ENCODE data around the gene LNX2.
A peak's percentile ranks its signal among the peaks of the same experiment; 100 is the strongest.
"Not testable (repeated sequence)": the region's sequence is repeated elsewhere in the genome, so short reads cannot be mapped to it uniquely, and the experiment has no call there.

LNX2 gene

DNA sequence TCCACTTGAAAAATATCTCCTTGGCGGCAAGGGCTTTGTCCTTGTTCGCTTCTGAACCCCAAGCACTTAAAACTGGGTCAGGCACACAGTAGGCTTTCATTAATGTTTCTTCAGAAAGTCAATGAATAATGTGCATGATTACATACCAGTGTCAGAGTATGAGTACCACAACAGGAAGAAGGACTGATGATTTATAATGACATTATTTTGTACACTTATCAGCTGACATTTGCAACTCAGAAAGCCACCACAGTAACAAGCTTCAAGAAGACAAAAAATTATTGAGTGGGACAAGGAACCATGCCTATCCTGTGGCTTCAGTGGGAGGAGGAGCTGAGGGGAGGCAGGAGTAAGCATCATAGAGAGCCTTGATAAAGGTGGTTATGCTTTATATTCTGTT is 11.3 kb upstream of the LNX2 start:
- TF ChIP-seq, protein P1, sequence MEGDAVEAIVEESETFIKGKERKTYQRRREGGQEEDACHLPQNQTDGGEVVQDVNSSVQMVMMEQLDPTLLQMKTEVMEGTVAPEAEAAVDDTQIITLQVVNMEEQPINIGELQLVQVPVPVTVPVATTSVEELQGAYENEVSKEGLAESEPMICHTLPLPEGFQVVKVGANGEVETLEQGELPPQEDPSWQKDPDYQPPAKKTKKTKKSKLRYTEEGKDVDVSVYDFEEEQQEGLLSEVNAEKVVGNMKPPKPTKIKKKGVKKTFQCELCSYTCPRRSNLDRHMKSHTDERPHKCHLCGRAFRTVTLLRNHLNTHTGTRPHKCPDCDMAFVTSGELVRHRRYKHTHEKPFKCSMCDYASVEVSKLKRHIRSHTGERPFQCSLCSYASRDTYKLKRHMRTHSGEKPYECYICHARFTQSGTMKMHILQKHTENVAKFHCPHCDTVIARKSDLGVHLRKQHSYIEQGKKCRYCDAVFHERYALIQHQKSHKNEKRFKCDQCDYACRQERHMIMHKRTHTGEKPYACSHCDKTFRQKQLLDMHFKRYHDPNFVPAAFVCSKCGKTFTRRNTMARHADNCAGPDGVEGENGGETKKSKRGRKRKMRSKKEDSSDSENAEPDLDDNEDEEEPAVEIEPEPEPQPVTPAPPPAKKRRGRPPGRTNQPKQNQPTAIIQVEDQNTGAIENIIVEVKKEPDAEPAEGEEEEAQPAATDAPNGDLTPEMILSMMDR (conservative IDR thresholded peaks at IDR 0.05; ENCODE audit: low read length) = no peak
- H3K4me3 ChIP-seq (ENCODE audit: low read length) = no peak overlapping the region
- DNase-seq (ENCODE audit: low read depth) = no peak

DNA sequence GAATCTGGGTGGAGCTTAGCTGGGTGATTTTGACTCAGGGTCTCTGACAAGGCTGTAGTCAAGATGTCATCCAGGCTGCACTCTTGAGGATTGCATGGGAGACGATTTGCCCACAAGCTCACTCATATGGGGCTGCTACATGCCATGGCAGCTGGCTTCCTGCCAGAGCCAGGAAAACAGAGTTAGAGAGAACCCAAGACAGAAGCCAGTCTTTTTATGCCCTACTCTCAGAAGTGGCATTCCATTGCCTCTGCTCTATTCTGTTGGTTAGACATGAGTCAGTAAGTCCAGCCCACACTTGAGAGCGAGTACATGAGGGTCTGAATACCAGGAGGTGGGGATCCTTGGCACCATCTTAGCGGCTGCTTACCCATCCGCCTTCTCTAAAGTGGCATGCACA is 10.8 kb upstream of the LNX2 start:
- H3K4me3 ChIP-seq (ENCODE audit: low read length) = no peak overlapping the region
- no peak for DNase-seq (ENCODE audit: low read depth)
- TF ChIP-seq, protein P1 (conservative IDR thresholded peaks at IDR 0.05; ENCODE audit: low read length) = no peak

DNA sequence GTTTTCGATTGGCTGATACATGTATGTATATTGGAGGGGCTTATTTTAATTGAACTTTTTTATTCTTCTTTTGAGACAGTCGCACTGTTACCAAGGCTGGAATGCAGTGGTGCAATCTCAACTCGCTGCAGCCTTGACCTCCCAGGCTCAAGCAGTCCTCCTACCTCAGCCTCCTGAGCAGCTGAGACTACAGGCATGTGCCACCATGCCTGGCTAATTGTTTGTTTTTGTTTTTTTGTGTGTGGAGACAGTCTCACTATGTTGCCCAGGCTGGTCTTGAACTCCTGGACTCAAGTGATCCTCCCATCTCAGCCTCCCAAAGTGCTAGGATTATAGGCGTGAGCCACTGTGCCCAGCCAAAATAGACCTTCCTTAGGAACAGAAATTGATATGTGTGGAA is 8.4 kb upstream of the LNX2 start:
- H3K4me3 ChIP-seq (ENCODE audit: low read length); DNase-seq (ENCODE audit: low read depth): not testable (repeated sequence)

DNA sequence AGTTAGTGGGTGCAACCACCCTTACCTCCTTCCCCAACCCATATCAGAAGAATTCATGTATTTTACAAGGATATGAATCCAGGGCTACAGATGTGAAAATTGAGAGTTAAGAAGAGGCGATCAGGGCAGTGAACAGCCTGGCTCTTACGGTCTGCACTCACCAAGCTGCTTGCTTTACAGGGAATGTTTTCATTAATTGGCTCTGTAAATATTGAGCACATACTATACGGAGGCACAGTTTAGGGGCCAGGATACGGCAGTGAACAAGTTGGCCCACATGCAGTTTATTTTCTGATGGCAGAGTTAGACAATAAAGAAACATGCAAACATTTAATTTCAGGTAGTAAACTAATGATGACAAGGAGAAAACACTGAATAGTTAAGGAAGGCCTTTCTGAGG is 7.8 kb upstream of the LNX2 start:
- no peak for DNase-seq (ENCODE audit: low read depth)
- TF ChIP-seq, protein P1 (conservative IDR thresholded peaks at IDR 0.05; ENCODE audit: low read length) = no peak
- no peak overlapping the region for H3K4me3 ChIP-seq (ENCODE audit: low read length)

DNA sequence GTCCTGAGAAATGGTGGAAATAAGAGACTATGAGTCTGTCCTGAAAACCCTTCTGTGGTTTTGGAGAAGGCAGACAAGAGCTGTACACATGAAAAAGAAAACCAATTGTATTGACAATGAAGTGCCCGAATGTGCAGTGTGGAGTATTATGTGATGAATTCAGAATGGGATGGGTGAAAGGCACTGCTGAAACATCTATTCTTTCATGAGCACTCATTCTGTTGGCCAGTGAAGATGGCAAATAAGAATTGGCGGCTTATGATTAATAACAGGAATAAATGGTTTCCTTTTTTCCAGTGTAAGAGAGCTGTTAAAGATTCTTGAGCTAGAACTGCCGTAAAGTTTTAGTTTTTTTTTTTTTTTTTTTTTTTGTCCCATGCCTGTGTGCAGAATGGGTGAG is 7.1 kb upstream of the LNX2 start:
- DNase-seq (ENCODE audit: low read depth) = no peak
- no peak overlapping the region for H3K4me3 ChIP-seq (ENCODE audit: low read length)
- TF ChIP-seq, protein P1 (conservative IDR thresholded peaks at IDR 0.05; ENCODE audit: low read length) = no peak

DNA sequence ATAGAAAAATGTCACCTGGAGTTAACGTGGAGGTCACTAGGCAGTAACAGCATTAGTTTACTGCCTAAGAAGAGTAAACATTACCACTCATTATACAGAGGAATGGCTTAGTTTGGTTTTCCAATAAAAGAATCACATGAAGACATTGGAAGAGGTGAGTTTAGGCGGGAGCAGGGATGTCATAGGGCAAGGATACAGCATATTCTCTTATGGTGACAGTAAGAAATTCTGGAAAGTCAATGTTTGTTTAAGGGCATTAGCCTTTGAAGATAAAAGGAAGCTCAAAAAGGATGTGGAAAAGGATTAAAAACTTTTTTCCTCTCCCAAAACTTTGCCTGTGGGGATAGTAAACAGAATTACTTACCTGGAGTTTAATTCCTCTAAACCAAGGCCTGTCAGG is 5.5 kb upstream of the LNX2 start:
- DNase-seq (ENCODE audit: low read depth) = no peak
- H3K4me3 ChIP-seq (ENCODE audit: low read length) = no peak overlapping the region
- TF ChIP-seq, protein P1 (conservative IDR thresholded peaks at IDR 0.05; ENCODE audit: low read length) = no peak

DNA sequence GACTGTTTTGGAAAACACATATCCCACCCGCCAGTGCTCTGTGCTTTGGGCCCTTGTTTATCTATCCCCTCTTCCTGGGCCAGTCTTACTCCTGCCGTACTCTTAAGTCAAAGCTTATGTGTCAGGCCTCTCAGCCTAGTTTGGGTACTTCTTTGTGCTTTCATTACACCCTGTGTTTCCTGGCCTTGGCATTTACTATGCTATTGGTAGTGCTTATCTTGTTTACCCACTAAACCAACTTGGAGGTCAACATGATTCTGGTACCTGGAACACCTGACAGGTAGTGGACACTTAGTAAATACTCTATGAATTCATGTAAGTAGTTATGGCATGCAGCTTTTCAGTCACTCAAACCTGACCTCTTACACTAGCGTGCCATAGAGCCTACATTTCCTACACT is 3.7 kb upstream of the LNX2 start:
- no peak overlapping the region for H3K4me3 ChIP-seq (ENCODE audit: low read length)
- DNase-seq (ENCODE audit: low read depth) = no peak
- TF ChIP-seq, protein P1 (conservative IDR thresholded peaks at IDR 0.05; ENCODE audit: low read length) = no peak

DNA sequence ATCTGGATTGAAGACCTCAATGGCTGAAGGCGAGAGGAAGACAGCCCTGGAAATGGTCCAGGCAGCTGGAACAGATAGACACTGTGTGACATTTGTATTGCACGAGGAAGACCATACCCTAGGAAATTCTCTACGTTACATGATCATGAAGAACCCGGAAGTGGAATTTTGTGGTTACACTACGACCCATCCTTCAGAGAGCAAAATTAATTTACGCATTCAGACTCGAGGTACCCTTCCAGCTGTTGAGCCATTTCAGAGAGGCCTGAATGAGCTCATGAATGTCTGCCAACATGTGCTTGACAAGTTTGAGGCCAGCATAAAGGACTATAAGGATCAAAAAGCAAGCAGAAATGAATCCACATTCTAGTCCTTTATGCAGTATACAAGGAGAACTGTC is 2.6 kb upstream of the LNX2 start:
- peak; percentile 8 for DNase-seq (ENCODE audit: low read depth)
- H3K4me3 ChIP-seq (ENCODE audit: low read length) = peak overlapping the region; percentile 81
- TF ChIP-seq, protein P1 (conservative IDR thresholded peaks at IDR 0.05; ENCODE audit: low read length) = no peak

Measured in AG10803 (cell line).